Stimulated activated naive CD4-positive, alpha-beta T cell (primary cell): ENCODE data around the gene FYCO1.

ENCODE experiments used
- DNase-seq, 6 experiments: peaks; one replicate each; lab custom pipeline; 2025; lab: John Stamatoyannopoulos, UW

FYCO1 gene

GRCh38 chr3:45984331-45985312 lies 11.0 kb downstream of the FYCO1 start:
- DNase-seq: no peak

DNA sequence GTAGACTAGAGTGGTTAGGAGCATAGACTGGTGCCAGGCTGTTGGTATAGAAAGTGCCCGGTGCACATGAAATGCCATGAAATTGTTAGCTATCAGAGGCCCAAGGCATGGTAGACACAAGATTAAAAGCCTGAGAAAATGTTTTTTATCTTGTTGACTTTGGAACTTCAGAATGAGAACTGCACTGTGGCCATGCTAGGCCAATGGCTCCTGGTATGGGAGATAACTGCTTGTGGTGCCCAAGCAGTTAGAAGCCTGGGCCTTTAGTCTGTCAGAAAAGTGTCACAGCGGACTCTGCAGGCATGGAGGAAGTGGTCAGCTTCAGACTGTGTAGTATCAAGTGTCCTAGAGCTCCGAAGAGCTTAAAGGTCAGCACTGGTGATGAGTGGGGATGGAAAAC lies 11.9 kb downstream of the FYCO1 start:
- no peak for DNase-seq

DNA sequence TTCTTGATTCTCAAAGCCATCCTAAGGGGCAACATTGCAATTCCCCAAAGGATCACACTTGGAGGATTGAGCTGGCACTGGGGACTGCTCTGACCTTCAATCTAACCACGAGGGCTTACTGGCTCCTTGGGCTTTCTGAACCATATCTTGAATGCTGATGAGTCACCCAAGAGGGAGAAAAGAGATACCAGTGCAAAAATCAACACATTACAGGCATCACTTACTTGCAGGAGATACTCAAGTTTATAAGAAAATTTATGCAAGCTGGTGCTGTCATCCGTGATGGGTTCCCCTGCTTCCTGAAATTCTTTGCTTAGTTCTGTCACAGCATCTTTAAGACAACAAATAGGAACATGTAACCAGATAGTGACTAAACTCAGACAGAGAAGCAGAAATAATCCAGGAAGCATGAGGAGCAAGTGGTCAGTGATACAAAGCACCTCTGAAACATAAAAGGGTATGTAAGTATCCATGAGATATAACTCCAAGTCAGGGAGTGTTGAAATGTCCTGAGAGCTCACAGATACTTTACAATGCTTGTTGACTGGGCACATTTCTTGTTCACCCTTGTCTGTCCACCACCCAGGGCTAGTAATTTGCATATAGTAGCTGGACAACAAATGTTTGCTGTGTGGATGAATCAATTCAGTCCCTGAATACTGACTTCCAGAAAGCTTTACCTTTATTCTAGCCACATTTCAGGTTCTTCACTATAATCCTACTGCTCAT lies 14.1 kb downstream of the FYCO1 start:
- no peak for DNase-seq

DNA sequence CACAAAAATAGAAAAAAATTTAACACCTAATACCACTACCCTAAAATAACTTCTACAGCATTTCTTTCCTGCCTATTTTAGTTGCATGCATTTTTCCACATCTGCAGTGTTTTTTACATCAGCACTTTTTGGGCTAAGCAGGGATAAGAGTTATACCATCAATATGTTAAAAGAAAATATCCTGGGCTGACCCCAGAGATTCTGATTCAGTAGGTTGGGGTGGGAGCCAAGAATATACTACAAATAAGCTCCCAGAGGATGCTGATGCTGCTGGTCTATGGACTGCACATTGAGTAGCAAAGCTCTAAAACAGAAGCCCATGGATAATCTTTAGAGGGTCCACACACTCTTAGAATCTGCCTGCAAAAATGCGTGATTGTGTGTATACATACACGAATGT lies 14.8 kb downstream of the FYCO1 start:
- no peak for DNase-seq

- no peak for DNase-seq
Measured at GRCh38 chr3:45980229-45980813, 15.3 kb downstream of the FYCO1 start.

DNA sequence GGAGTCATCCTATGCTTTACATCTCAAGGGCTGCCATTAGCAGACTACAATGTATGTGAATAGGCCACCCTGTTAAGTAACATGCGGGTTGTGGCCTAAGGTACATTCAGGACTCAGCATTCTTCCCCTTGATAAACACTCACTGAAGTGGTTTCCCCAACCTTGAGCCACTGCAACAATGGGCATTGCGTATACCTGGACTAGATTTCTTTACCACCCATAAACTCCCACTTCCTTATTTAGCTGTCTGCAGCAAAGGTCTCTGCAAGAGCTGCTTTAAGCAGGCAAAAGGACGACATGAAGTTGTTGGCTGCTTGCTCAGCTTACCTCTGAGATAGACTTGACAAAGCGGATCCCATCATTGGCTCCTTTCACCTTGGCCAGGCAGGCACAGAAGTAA lies 16.2 kb downstream of the FYCO1 start:
- no peak for DNase-seq

- DNase-seq: peak in 3 of 6 experiments; percentile 16 to 34 (median 24)
Measured at GRCh38 chr3:45978006-45978761, 17.4 kb downstream of the FYCO1 start.

- peak in 3 of 6 experiments; percentile 16 to 31 (median 19) for DNase-seq
Measured at GRCh38 chr3:45976191-45977091, 19.2 kb downstream of the FYCO1 start.

- DNase-seq: no peak
Measured at GRCh38 chr3:45975686-45976085, 19.9 kb downstream of the FYCO1 start.

DNA sequence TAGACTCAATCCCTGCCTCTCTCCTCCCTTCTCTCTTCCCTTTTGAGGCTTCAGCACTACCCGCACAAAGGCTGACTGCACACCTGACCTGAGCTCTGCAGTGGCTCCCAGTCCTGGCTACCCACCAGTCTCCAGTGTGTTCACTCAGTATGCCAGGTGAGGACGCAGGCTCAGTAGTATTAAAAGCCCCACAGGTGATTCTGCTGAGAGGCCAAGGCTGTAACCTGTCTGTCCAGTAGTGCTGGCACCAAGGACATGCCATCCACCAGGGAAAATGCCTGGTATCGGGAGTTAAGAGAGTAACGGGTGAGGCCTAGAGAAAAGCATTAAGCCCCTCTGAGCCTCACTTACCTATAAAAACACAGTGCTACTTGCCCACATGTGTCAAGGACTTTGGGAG lies 20.9 kb downstream of the FYCO1 start:
- no peak for DNase-seq

DNA sequence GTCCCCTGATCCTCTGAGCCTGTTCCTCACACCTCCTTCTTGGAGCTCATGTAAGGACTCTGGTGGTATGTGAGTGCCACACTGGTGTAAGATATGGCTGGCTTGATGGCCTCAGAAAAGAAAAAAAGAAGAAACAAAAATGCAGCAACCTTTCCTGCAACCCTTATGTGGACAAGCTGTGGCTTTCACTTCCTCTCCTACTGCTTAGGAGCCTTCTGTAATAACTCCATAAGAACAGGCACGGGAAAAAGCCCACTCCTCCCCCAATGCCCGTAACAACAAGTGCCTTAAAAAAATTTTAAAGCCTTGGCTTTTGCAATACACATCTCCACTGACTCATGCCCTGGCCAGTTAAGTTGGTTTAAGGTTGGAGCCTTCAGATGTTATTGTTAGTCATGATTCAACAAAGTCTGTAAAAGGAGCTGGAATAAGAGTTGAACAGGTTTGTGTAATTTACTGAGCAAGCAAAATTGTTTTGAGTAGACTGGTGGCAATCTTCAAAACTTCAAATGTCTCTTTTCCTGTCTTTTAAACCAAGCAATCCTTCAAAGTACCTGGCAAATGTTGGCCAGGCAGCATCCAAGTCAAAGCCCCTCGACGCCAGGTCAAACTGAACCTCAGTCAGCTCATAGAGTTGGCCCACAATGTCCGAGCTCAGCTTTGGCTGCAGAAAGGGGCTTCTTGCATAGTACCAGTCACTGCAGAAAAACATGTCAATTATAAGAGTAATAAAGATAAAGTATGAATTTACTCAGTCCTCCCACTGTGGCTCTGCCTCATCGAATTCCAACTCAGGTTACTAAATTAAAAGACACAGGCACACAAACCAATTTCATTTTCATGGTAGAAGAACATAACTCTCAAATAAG lies 22.9 kb downstream of the FYCO1 start:
- no peak for DNase-seq

GRCh38 chr3:45969953-45970352 lies 25.7 kb downstream of the FYCO1 start:
- DNase-seq: no peak

GRCh38 chr3:45969116-45969515 lies 26.5 kb downstream of the FYCO1 start:
- no peak for DNase-seq

- no peak for DNase-seq
Measured at GRCh38 chr3:45968706-45969105, 26.9 kb downstream of the FYCO1 start.

DNA sequence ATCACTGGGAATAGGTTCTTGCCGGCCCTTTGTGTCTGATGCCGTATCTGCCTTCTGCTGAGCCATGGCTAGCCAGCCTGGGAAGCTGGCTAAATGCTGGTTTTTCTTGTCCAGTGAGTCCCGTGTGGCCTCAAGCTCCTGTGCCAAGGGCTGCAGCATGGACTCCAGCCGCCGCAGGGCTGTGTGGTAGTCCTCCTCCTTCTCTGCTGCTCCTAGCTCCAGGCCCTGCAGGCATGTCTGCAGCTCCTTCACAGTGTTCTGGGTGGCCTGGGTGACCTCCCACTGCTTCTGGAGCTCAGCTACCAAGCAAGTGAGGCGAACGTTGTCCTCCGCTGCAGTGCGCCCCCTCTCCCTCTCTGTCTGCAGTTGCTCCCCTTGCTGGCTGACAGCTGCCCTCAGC lies 27.5 kb downstream of the FYCO1 start:
- no peak for DNase-seq

DNA sequence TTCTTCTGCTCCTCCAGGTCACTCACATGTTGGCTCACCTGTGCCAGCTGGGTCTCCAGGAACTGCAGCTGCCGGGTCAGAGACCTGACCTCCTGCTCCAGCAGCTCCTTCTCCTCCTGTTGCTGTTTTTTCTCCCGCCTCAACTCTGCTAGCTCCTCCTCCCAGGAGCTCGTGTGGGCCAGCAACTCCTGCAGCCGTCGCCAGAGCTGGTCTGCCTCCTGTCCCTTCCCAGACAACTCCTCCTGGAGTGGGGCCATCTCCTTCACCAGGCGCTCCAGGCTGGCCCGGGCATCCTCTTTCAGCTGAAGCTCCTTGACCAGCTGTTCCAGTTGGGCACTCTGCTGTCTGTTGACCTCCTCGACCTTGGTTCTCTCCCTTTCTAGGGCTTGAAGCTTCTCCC lies 27.9 kb downstream of the FYCO1 start:
- DNase-seq: no peak

DNA sequence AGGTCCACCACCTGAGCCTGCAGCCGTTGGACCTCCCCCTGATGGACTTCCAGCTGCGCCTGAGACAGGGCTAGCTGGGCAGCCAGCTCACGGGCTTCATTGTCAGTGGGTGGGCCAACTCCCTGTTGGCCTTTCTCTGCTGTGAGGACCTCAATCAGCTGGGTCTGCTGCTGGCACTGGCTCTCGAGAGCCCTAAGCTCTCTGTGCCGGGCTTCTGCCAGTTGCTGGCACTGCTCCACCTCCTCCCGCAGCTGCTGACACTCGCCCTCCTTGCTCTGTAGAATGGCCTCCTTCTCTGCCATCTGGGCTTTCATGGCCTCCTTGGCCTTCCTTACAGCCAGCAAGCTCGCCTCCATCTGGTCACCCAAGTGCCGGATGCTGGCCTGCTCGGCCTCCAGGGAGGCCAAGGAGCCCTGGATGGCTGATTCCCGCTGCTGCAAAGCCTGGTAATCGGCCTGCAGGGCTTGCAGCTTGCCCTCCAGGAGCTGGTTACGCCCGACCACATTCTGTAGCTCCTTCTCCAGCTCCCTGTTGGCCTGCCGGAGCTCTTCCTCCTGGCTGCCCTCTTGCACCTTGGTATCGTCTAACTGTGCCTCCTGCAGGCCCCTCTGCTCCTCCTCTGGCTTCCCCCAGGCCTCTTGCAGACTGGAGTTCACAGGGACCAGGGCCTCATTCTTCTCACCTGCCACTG lies 28.5 kb downstream of the FYCO1 start:
- no peak for DNase-seq

- no peak for DNase-seq
Measured at GRCh38 chr3:45966371-45966791, 29.2 kb downstream of the FYCO1 start.

GRCh38 chr3:45965653-45966052 lies 30.0 kb downstream of the FYCO1 start:
- no peak for DNase-seq
